SK-N-MC (cell line): ENCODE data around the gene AHR.

Experiments
- EZH2 ChIP-seq: fragments of 200-600 bp; sonication (generic); IDR thresholded peaks from one replicate; pipeline ENCODE4 v1.6.1; 2017; ENCODE audit warnings: antibody characterized with exemption
- POLR2AphosphoS5 ChIP-seq: IDR thresholded peaks from 2 replicates; pipeline ENCODE4 v1.6.1; 2012; ENCODE audit warnings: mild to moderate bottlenecking, low read depth, low read length, borderline replicate concordance

DNA sequence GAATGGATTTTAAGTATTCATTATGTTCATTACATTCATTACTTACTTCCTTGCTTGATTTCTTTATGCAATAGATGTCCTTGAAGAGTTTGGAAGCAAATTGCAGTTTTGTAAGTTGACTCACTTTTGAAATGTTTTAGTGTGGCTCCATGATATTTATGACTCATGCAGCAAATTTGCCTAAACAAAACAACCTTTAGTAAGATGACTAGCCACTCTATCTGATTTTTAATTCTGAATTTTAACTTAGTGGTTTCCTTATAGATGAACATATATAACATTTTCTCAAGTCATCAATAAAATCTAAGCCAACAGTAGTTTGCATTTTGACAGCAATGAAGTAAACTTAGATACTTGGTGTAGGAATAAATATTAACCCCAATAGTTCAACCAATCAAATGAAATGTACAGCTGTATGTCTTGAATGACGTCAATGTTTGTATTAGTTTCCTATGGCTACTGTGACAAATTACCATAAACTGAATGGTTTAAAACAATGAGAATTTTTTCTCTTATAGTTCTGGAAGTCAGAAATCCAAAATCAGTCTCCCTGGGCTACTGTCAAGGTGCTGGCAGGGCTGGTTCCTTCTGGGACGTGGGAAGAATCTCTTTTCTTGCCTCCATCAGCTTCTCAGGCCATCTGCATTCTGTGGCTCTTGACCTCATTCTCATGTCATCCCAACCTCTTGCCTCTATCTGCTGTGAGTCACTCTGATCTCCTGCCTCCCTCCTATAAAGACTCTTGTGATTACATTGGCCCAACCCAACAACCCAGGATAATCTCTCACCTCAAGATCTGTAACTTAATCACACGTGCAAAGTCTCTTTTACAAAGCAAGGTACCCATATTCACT lies 73.4 kb downstream of the AHR start:
- TF ChIP-seq POLR2AphosphoS5: no peak
- no peak for TF ChIP-seq EZH2
